KOPT-K1 (cell line): ENCODE measurements around the gene ASPHD2.

Experiments used
- H3K27ac ChIP-seq: fragments of 200-600 bp; sonication (generic); 2 replicates; pipeline ENCODE4 v1.5.1; 2016; ENCODE audit warnings: antibody characterized with exemption, mild to moderate bottlenecking, low read depth, low read length; ENCODE audit not compliant: poor library complexity, severe bottlenecking
- H3K36me3 ChIP-seq: fragments of 200-600 bp; sonication (generic); 2 replicates; pipeline ENCODE4 v1.5.1; 2017; ENCODE audit warnings: antibody characterized with exemption, mild to moderate bottlenecking, low read length, moderate library complexity; ENCODE audit not compliant: insufficient read depth
- H3K9me3 ChIP-seq: fragments of 200-600 bp; sonication (generic); 2 replicates; pipeline ENCODE4 v1.5.1; 2017; ENCODE audit warnings: antibody characterized with exemption, low read length, mild to moderate bottlenecking; ENCODE audit not compliant: insufficient read depth, poor library complexity, severe bottlenecking

Gene ASPHD2

GRCh38 chr22:26483439-26484359 lies 54.6 kb downstream of the ASPHD2 start, which contains the start of the genes HPS4 and SRRD:
TSS of gene HPS4 (minus strand) at chr22:26483783. CDS start at chr22:26481762, 2,021 bp downstream.
TSS of gene SRRD (plus strand) at chr22:26483877. CDS start at chr22:26483891, 14 bp downstream.
- Histone ChIP-seq H3K36me3 (peaks cover 30% of the 10 kb centered on the region), H3K27ac (peak within 1 kb of the TSS; percentile 92), H3K9me3 (no peaks in the 10 kb centered on the region)

DNA sequence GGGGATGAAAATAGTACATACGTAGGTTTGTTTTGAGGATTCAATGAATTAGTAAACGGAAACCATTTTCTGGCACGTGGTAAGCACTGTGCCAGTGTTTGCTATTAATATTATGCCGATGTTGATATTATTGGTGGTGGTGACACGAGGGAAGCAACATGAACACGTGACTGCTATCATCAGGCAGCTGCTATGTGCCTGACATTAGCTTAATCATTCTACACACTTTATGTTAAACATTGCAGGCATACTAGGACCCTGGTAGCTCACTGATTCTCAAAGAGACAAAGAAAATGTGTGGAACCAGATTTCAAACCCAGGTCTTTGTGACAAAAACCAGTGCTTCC lies 55.3 kb downstream of the ASPHD2 start:
- peak overlapping the region; percentile 92 for H3K27ac ChIP-seq
- H3K9me3 ChIP-seq = no peaks in the 10 kb centered on the region
- peaks cover 37% of the 10 kb centered on the region for H3K36me3 ChIP-seq

GRCh38 chr22:26485013-26485412 lies 56.0 kb downstream of the ASPHD2 start:
- H3K9me3 ChIP-seq = no peaks in the 10 kb centered on the region
- no peak overlapping the region for H3K27ac ChIP-seq
- H3K36me3 ChIP-seq = peaks cover 44% of the 10 kb centered on the region

DNA sequence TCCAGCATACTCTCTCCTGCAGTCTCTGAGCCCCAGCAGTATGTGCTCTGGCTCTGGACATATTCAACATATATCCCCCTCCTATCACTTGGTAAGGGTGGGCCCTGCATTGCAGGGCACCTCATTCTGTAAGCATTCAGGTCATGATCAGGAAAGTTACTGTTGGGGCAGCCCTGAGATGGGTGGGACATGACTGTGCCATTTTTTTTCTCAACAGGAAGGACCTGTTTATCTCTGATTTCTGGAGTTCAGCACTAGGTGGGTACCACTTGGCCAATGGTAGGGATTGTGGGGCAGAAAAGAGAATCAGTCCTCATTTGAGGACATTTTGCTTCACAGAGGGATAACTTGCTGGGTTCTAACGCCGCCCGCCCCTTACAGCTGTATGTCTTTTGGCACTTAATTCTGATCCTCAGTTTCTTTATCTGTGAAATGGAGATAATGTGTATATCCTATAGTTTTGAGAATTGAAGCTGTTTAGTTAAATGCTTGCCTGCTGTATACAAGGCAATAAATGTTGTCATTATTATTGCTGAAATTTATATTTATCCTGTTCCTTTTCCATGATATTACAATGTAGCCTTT lies 56.8 kb downstream of the ASPHD2 start:
- no peaks in the 10 kb centered on the region for H3K9me3 ChIP-seq
- no peak overlapping the region for H3K27ac ChIP-seq
- peaks cover 52% of the 10 kb centered on the region for H3K36me3 ChIP-seq

- Histone ChIP-seq H3K27ac (no peak overlapping the region), H3K36me3 (peaks cover 57% of the 10 kb centered on the region), H3K9me3 (no peaks in the 10 kb centered on the region)
These were observed 57.3 kb downstream of the ASPHD2 start for GRCh38 chr22:26486394-26486793.

DNA sequence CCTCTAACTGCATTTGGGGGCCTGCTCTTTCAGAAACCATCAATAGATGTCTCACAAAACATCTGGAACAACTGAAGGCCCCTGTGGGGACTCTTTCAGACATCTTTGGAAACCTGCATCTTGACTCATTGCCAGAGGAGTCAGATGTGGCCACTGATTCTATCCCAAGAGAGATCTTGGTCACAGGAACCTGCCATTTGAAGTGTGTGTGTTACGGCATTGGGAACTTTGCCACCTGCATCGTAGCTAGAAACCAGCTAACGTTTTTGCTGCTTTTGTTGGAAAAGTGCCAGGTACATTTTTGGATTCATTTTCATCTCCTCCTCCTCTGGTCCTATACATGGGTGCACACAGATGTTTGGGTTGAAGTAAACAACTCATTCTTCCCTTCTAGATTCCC lies 58.9 kb downstream of the ASPHD2 start:
- no peaks in the 10 kb centered on the region for H3K9me3 ChIP-seq
- no peak overlapping the region for H3K27ac ChIP-seq
- H3K36me3 ChIP-seq = peaks cover 73% of the 10 kb centered on the region

DNA sequence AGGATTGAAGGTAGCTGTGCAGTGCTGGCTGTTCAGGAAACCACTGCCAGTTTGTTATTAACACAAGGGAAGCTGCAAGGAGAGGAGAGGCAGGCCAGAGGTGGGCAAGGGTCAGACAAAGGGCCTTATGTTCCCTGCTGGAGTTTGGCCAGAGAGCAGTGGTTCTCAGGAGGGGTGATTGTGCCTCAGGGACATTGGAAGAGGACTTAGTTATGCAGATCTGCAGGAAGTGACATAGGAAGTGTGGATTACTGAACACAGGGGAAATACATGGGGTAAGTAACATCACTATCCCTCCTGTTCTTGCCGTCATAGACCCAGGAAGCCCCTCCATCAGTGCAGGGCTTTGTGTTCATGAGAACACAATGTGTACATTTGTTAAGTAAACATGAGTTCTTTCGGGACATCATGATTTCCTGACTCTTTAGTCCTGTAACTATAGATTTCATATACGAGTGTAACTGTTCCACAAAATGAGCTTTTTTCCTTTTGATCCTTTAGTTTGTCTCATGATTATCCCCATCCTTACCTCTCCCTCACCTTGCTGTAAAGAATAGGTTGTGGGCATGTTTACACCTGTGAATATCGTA lies 60.5 kb downstream of the ASPHD2 start:
- Histone ChIP-seq H3K9me3 (no peaks in the 10 kb centered on the region), H3K36me3 (peaks cover 89% of the 10 kb centered on the region), H3K27ac (no peak overlapping the region)

- peaks cover 99% of the 10 kb centered on the region for H3K36me3 ChIP-seq
- H3K27ac ChIP-seq = no peak overlapping the region
- no peaks in the 10 kb centered on the region for H3K9me3 ChIP-seq
These were observed 63.2 kb downstream of the ASPHD2 start for GRCh38 chr22:26492220-26492619.

DNA sequence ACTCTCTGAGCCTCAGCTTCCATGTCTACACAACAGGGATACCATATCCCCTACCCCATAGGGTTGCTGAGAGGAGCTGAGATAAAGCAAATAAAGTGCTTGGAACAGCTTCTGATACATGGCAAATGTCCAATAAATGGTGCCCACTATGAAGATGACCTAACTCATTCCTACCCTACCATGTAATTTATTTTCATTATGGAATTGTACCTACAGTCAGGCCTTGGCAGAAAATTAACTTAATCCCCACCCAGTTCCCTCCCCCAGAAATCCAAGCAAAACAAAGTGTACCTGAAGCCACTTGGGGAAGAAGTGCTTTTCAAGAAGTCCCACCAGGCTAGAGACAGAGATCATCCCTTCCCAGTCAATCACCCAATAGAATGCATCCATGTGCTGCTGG lies 65.4 kb downstream of the ASPHD2 start:
- Histone ChIP-seq H3K27ac (no peak overlapping the region), H3K9me3 (no peaks in the 10 kb centered on the region), H3K36me3 (peaks cover 99% of the 10 kb centered on the region)
